ENCODE results near the gene HMG20B.

The HMG20B gene

GRCh38 chr19:3618144-3618810 is 45.5 kb downstream of the HMG20B start:
- intact Hi-C loops (cut with DNase I; ENCODE audit: low total_unique reads) = loop anchor here (1.0 to 5.0 kb wide), 3 partner anchors 31 to 73 kb away; no protein-coding TSS in a partner anchor
- no peak overlapping the region for H3K4me3 ChIP-seq
- TF ChIP-seq CTCF (IDR thresholded peaks at IDR 0.05) = peak; percentile 98 to 99
- H3K4me1 ChIP-seq = peaks cover 0 to 10% (median 7%) of the 10 kb centered on the region in 4 donors
- H3K36me3 ChIP-seq = peaks cover 15 to 94% (median 41%) of the 10 kb centered on the region in 3 donors
- H3K9me3 ChIP-seq = no peaks in the 10 kb centered on the region
- no peaks in the 10 kb centered on the region for H3K27me3 ChIP-seq
- DNase-seq = peak; percentile 61 to 87
- H3K27ac ChIP-seq = peak overlapping the region in 1 of 2 donors; percentile 21

GRCh38 chr19:3618811-3619630 is 46.3 kb downstream of the HMG20B start:
- H3K9me3 ChIP-seq = no peaks in the 10 kb centered on the region
- no peak overlapping the region for H3K27ac ChIP-seq
- no peak for DNase-seq
- no peaks in the 10 kb centered on the region for H3K27me3 ChIP-seq
- H3K4me1 ChIP-seq = peaks cover 0 to 11% (median 8%) of the 10 kb centered on the region in 4 donors
- TF ChIP-seq CTCF (IDR thresholded peaks at IDR 0.05) = no peak
- intact Hi-C loops (cut with DNase I; ENCODE audit: low total_unique reads) = loop anchor here (1.0 to 5.0 kb wide), 3 partner anchors 32 to 74 kb away; no protein-coding TSS in a partner anchor
- peaks cover 15 to 94% (median 46%) of the 10 kb centered on the region in 3 donors for H3K36me3 ChIP-seq
- no peak overlapping the region for H3K4me3 ChIP-seq

GRCh38 chr19:3619631-3620012 is 46.9 kb downstream of the HMG20B start:
- intact Hi-C loops (cut with DNase I; ENCODE audit: low total_unique reads) = loop anchor here (2.0 to 5.0 kb wide), 2 partner anchors 33 to 42 kb away; no protein-coding TSS in a partner anchor
- TF ChIP-seq CTCF (IDR thresholded peaks at IDR 0.05) = no peak
- H3K4me1 ChIP-seq = peaks cover 0 to 17% (median 14%) of the 10 kb centered on the region in 4 donors
- no peak overlapping the region for H3K27ac ChIP-seq
- H3K36me3 ChIP-seq = peaks cover 15 to 88% (median 46%) of the 10 kb centered on the region in 3 donors
- DNase-seq = no peak
- H3K4me3 ChIP-seq = no peak overlapping the region
- H3K27me3 ChIP-seq = no peaks in the 10 kb centered on the region
- no peaks in the 10 kb centered on the region for H3K9me3 ChIP-seq

GRCh38 chr19:3620145-3620816 is 47.5 kb downstream of the HMG20B start:
- H3K4me3 ChIP-seq = no peak overlapping the region
- no peak for TF ChIP-seq CTCF (IDR thresholded peaks at IDR 0.05)
- intact Hi-C loops (cut with DNase I; ENCODE audit: low total_unique reads) = no loop called here
- no peak for DNase-seq
- no peaks in the 10 kb centered on the region for H3K9me3 ChIP-seq
- no peak overlapping the region for H3K27ac ChIP-seq
- H3K27me3 ChIP-seq = no peaks in the 10 kb centered on the region
- H3K4me1 ChIP-seq = peaks cover 0 to 24% (median 20%) of the 10 kb centered on the region in 4 donors
- H3K36me3 ChIP-seq = peaks cover 15 to 82% (median 46%) of the 10 kb centered on the region in 3 donors

- Histone ChIP-seq H3K4me3 (no peak overlapping the region), H3K36me3 (peaks cover 15 to 75% (median 46%) of the 10 kb centered on the region in 3 donors)
- intact Hi-C loops (cut with DNase I; ENCODE audit: low total_unique reads) = no loop called here
These were observed 48.2 kb downstream of the HMG20B start for GRCh38 chr19:3620817-3621547.

More at GRCh38 chr19:3620817-3621547, 48.2 kb downstream of the HMG20B start:
- Histone ChIP-seq H3K27ac (no peak overlapping the region), H3K9me3 (no peaks in the 10 kb centered on the region), H3K27me3 (no peaks in the 10 kb centered on the region), H3K4me1 (peaks cover 0 to 31% (median 27%) of the 10 kb centered on the region in 4 donors)
- TF ChIP-seq CTCF (IDR thresholded peaks at IDR 0.05) = no peak
- DNase-seq = no peak

Measured in tibial artery (tissue), 4 donors.